NCI-H226 (cell line): Measurements from ENCODE around the gene MAPKAPK5.
"Not testable (repeated sequence)": the region's sequence is repeated elsewhere in the genome, so short reads cannot be mapped to it uniquely, and the experiment has no call there.

ENCODE experiments used
- DNase-seq: peaks from one replicate; pipeline ENCODE4 v3.0.0-alpha.2; 2015

MAPKAPK5 gene, protein sequence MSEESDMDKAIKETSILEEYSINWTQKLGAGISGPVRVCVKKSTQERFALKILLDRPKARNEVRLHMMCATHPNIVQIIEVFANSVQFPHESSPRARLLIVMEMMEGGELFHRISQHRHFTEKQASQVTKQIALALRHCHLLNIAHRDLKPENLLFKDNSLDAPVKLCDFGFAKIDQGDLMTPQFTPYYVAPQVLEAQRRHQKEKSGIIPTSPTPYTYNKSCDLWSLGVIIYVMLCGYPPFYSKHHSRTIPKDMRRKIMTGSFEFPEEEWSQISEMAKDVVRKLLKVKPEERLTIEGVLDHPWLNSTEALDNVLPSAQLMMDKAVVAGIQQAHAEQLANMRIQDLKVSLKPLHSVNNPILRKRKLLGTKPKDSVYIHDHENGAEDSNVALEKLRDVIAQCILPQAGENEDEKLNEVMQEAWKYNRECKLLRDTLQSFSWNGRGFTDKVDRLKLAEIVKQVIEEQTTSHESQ

GRCh38 chr12:111841750-111842555 lies at the start of gene MAPKAPK5:
Gene MAPKAPK5, plus strand, starts transcription at chr12:111842228. Its CDS starts 506 bp downstream, at chr12:111842734.
- peak; percentile 89 for DNase-seq

GRCh38 chr12:111792856-111793235 lies 49.2 kb upstream of the MAPKAPK5 start:
- no peak for DNase-seq

DNA sequence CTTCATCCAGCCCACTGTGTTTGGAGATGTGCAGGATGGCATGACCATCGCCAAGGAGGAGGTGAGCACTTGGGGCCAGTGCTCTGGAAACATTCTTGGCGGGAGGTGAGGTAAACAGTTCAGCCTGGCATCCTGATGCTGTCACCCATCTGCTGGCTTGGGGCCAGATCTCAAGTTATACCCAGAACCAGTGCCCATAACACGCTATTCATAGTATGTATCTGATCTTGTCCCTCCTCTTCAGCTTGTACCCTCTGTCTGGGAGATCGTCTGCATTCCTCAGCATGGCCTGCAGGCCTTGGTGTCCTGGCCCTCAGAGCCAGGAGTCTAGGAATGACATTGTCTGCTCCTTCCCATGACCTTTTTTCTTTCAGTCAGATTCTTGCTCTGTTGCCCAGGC lies 43.8 kb upstream of the MAPKAPK5 start:
- DNase-seq: no peak

DNA sequence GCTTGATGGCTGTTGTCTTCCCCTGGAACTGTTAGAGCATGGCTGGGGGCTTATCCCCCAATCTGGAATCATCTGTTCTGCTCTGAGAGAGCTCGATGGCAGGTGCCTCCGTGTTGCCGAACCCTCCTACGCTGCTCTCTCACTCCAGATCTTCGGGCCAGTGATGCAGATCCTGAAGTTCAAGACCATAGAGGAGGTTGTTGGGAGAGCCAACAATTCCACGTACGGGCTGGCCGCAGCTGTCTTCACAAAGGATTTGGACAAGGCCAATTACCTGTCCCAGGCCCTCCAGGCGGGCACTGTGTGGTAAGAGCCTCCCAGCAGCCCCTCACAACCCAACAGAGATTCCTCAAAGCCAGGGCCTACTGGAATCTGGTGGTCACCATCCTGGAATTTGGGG lies 42.3 kb upstream of the MAPKAPK5 start:
- no peak for DNase-seq

GRCh38 chr12:111803038-111803626 lies 38.9 kb upstream of the MAPKAPK5 start:
- no peak for DNase-seq

DNA sequence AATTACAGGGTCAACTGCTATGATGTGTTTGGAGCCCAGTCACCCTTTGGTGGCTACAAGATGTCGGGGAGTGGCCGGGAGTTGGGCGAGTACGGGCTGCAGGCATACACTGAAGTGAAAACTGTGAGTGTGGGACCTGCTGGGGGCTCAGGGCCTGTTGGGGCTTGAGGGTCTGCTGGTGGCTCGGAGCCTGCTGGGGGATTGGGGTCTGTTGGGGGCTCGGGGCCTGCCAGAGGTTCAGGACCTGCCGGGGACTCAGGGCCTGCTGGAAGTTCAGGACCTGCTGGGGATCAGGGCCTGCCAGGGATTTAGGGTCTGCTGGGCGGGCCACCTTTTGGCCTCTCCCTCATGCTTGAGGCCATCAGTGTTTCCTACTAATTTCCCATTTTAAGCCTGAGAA lies 38.2 kb upstream of the MAPKAPK5 start:
- DNase-seq: no peak

DNA sequence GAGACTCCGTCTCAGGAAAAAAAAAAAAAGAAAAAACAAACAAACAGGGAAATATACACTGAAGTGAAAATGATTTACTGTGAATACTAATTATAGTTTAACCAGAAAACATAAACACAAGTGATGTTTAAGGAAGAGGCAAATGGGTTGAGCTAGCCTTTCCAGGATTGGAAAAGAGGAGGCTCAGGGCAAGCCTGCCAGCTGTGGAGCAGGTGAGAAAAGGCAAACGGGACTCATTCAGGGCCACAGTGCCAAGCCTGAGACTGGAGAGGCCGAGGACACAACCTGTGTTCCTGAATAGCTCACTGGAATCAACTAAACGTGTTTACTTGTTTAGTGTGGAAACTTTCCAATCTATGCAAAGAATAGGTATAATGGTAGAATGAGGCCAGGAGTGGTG lies 35.7 kb upstream of the MAPKAPK5 start:
- no peak for DNase-seq

DNA sequence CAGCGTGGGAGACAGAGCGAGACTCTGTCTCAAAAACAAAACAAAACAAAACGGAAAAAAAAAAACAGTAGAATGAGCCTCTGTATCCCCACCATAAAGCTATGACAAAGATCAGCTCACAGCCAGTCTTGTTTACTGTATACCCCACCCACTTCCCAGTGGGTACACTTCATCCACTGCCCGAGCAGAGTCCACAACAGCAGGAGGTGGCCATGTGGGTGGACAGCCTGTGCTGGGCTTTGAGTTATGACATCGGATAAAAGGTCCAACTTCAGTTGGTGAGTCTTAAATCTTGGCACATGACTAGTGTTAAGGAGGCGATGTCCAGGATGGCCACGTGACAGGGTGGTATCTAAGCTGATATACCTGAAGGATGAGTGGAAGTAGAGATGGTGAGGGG lies 34.8 kb upstream of the MAPKAPK5 start:
- no peak for DNase-seq

- DNase-seq: peak; percentile 69
Observed at GRCh38 chr12:111812881-111813741, 28.9 kb upstream of the MAPKAPK5 start.

DNA sequence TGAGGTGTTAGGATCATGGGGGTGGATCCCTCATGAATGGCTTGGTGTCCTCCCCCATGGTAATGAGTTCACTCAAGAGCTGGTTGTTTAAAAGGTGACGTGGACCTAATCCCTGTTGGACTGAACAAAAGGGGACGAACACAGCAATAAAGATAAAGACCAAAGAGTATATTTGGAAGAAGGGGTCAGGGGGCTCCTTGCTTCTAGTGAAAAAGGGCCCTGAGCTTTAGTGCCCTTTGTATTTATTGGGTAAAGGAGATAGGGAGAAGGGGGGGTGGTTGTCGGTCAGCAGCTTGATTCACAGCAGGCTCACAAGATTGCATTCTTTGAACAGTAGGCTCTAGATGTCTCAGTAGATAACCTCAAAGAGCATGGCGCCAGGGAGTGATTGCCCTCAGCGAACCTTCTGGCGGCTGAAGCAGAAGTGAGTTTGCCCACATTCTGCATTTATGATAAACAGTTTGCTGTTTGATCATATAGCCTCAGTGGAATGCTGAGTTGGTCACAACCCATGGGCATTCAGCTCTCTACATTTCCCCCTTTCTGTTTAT lies 25.9 kb upstream of the MAPKAPK5 start:
- DNase-seq: no peak

- not testable (repeated sequence) for DNase-seq
Observed at GRCh38 chr12:111816898-111817297, 25.1 kb upstream of the MAPKAPK5 start.

- DNase-seq: no peak
Observed at GRCh38 chr12:111818340-111818739, 23.7 kb upstream of the MAPKAPK5 start.

DNA sequence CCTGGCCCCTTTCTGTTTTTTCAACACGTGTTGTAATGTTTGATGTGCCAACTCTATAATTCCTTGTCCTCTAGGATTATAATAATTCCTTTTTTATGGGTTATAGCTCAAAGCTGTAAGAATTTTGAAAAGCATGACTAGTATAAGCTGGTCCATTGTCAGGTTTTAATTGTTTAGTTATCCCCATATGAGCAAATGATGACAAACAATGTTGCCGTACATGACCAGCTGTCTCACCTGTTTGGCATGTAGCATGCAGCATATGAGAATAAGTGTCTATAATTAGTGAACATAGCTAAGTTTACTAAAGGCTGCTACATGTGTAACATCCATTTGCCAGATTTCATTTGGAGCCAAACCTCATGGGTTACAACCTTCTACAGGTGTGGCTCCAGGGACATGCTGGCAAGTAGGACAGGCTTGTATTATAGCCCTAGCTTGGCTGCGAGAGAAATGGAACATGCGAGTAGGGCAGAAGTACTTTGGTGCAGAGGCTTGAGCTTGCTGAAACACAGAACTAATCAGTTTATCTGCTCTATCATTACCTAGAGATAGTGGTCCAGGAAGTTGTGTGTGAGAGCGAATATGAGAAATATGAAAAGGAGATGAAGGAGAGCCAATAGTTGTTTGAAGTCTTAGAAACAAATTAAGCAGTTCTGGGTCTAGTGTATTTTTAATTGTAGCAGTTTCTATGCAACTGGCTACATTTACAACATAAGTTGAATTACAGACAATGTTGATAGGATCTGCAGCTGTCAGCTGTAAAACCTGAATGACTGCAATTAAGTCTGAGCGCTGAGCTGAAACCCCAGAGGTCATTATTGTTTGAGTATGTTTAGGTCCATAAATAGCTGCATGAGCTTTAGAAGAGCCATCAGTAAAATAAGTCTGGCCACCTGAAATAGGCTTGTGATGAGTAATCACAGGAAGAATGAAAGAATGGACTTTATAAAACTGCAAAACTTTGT lies 22.6 kb upstream of the MAPKAPK5 start:
- no peak for DNase-seq

GRCh38 chr12:111820828-111821227 lies 21.2 kb upstream of the MAPKAPK5 start:
- DNase-seq: not testable (repeated sequence)

GRCh38 chr12:111822886-111823285 lies 19.1 kb upstream of the MAPKAPK5 start:
- no peak for DNase-seq

- no peak for DNase-seq
Observed at GRCh38 chr12:111823891-111824290, 18.1 kb upstream of the MAPKAPK5 start.

GRCh38 chr12:111824312-111824711 lies 17.7 kb upstream of the MAPKAPK5 start:
- DNase-seq: not testable (repeated sequence)

DNA sequence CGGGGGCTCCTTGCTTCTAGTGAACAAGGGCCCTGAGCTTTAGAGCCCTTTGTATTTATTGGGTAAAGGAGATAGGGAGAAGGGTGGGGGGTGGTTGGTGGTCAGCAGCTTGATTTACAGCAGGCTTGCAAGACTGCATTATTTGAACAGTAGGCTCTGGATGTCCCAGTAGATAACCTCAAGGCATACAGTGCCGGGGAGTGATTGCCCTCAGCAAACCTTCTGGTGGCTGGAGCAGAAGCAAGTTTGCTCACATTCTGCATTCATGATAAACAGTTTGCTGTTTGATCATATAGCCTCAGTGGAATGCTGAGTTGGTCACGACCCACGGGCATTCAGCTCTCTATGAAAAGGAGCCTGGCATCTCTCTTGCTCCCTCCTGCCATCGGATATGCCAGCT lies 16.5 kb upstream of the MAPKAPK5 start:
- no peak for DNase-seq

GRCh38 chr12:111826316-111826715 lies 15.7 kb upstream of the MAPKAPK5 start:
- no peak for DNase-seq

DNA sequence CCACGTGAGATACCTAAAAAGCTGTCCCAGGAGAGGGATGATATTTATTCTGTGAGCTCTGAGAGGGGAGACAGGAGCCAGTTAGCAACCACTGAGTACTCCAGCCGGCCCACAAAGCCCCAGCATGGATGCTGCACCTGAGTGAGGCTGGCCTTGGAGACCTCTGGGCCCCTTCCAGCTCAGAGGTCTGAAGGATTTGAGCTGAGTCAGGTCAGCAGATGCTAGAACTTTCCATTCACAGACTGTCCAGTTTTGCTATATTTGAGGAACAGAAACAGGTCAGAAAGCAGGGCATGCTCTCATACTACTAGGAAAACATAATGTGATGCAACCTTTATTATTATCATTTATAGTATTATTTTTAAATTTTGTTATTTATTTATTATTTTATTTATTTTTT lies 15.0 kb upstream of the MAPKAPK5 start:
- no peak for DNase-seq

DNA sequence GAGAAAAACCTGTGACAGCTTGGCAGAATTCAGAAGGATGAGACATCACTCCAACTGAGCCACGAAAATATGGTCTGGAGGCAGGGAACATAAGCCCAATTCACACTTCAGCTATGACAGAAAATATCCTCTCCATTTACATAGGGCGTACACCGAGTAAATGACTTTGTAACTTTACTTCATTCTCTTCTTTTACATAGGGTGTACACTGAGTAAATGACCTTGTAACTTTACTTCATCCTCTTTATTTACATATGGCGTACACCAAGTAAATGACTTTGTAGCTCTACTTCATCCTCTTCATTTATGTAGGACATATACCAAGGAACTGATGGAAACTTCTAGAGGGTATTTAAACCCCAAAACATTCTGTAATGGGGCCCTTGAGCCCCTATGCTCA lies 14.1 kb upstream of the MAPKAPK5 start:
- DNase-seq: no peak
